GM19467 (cell line): ENCODE data around the gene PPP1R13B.
A peak's percentile ranks its signal among the peaks of the same experiment; 100 is the strongest.
"Not testable (repeated sequence)": the region's sequence is repeated elsewhere in the genome, so short reads cannot be mapped to it uniquely, and the experiment has no call there.

Source experiments
- ATAC-seq: cut with Tn5 transposase; IDR thresholded peaks from one replicate; pipeline ENCODE4 v1.9.1; 2021; ENCODE audit warnings: mild to moderate bottlenecking, moderate library complexity; ENCODE audit not compliant: unreplicated experiment

The PPP1R13B gene

DNA sequence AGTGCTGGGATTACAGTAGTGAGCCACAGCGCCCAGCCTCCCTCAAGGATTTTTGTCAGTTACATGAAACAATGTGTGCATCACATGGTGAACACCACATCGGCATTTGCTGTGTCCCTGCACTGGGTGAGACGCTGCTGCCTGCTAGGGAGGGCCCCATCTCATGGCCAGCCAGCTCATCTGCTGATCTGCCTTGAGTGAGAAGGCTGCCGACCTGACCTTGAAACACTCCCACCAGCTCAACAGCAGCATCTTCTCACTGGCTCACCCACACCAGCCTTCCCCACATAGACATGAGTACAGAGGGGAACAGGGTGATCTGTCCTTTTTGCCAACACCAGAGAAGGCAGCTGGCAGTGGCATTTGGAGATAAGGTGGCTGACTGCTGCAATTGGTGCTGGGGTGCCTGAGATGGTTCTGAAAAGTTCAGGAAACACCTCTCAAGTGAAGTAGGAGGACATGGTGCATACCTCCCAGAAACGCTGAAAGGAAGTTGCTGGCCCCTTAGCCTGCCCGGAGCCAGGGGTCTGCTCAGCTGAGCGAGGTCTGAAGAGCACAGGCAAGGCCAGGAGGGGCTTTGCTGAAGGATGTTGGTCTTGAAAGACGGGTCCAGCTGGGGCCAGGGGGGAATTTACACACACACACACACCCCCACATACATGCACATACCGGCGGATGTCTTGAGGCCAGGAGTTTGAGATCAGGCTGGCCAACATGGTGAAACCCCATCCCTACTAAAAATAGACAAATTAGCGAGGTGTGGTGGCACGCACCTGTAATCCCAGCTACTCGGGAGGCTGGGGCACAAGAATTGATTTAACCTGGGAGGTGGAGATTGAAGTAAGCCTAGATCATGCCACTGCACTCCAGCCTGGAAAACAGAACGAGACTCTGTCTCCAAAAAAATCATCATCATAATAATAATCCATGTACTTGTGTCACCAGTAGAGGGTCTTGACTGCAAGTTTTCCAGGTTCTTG is 14.3 kb upstream of the PPP1R13B start:
- ATAC-seq = no peak

DNA sequence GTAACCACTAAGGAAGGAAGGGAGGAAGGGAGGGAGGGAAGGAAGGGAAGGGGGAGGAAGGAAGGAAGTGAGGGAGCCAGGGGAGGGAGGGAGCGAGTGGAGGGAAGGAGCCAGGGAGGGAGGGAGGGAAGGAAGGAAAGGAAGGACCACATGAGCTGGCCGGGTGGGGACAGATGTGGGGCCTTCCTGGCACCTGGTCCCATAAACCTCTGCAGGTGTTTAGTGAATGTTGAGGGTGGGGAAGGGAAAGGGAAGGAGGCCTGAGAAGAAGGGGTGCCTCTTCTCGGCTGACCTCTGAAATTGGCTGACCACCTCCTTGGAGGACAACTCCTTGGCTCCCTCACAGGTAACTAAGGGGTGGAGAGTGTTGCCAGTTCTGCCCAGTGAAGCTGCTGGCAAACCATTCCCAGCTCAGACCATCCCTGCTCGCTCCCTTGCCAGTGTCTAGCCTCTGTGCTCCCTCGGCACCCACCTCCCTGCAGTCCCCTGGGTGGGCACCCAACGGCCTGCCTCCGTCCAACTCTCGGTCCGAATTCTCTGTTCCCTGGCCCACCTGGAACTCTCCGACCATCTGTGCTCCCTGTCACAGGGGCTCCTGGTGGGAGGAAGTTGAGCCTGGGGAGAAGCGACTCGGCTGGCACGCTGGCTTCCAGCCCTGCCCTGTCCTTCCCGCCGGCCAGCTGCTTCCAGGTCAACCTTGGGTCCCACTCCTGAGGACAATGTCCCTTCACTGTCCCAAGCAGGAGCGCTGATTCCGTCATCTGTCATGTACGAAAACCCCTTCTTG is 12.2 kb upstream of the PPP1R13B start:
- ATAC-seq = no peak

DNA sequence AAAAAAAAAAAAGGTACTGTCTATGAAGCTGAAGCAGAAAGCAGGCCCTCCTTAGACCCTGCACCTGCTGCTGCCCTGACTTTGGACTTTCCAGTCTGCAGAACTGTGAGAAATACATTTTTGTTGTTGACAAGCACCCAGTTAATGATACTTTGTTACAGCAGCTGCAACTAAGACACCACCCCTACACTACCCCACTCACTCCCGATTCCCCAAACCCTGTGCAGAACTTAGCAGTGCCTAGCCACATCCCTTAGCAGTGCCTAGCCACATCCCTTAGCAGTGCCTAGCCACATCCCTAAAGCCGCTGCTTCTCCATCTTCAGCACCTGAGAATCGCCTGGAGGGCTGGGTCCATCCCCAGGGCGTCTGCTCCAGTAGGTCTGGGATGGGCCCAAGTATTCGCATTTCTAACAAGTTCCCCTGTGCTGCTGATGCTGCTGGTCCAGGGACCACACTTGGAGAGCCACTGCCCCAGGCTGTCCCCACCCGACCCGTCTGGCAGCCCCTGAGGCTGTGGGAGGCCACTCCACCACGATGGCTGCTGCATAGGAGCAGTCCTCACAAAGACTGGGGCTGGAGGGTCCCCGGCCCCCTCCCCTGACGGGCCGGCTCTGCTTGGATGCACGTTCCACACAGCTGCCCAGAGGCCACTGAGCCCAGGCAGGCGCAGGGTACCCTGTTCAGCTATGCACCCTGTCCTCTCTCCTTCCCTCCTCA is 10.8 kb upstream of the PPP1R13B start:
- no peak for ATAC-seq

GRCh38 chr14:103857256-103857655 is 9.9 kb upstream of the PPP1R13B start:
- ATAC-seq = no peak

DNA sequence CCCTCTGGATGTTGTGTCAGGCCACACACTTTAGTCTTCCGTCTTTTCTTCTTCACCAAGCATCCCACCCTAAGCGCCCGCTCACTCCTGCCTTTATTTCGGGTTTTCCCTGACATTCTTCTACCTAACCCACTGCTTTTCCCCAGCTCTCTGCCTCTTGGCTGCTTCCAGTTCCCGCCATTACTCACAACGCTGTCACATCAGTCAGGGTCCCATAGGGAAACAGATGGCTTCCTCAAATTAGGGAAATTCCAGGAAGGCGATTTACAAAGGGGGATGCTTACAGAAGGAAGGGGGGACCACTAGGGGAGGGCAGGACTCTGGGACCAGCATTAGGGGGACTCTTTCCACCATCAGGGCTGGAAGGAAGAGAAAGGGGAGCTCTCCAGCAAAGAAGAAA is 9.2 kb upstream of the PPP1R13B start:
- ATAC-seq = no peak

DNA sequence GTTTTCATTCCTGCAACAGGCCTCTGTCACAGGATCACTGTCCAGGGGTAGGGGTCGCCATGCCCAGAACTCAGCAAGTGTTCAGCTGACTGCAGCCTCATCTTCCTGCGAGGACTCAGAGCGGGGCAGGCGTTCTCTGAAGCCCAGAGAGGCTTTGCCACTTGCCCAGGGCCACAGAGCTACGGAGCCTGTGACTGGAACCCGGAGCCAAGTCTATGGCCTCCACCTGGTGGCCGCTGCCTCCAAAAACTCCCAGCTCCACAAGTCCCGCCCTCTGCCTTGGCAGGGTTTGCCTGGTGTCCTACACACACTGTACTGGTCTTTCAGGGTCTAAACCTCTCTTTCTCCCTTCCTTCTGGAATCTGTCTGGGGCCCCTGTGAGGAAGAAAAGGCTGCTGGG is 8.7 kb upstream of the PPP1R13B start:
- no peak for ATAC-seq

GRCh38 chr14:103855734-103856095 is 8.3 kb upstream of the PPP1R13B start:
- no peak for ATAC-seq

- no peak for ATAC-seq
These were observed 7.7 kb upstream of the PPP1R13B start for GRCh38 chr14:103854822-103855733.

DNA sequence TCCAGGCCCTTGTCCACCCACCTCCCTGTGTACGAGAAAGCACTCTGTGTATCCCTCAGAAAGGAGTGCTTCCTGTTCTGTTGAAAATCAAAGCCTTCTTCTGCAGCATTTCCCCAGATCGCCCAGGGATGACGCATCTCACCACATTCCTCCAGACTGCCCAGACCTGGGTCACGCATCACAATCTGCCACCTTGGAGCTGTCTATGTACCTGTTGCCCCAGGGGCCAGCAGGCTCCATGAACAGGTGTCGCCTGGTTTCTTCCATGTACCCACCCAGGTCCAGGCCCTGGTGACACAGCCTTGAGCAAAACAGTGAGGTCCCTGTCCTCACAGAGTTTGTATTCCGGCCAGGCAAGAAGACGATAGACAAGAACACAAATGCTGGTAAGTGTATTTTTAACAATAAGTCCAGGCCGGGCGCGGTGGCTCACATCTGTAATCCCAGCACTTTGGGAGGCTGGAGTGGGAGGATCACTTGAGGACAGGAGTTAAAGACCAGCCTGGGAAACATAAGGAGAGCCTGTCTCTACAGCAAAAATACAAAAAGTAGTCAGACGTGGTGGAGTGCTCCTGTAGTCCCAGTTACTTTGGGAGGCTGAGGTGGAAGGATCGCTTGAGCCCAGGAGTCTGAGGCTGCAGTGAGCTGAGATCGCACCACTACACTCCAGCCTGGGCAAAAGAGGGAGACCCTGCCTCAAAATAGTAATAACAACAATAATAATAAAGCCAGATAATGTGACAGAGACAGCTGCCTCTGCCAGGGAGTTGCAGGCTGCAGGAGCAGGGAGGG is 6.8 kb upstream of the PPP1R13B start:
- no peak for ATAC-seq

DNA sequence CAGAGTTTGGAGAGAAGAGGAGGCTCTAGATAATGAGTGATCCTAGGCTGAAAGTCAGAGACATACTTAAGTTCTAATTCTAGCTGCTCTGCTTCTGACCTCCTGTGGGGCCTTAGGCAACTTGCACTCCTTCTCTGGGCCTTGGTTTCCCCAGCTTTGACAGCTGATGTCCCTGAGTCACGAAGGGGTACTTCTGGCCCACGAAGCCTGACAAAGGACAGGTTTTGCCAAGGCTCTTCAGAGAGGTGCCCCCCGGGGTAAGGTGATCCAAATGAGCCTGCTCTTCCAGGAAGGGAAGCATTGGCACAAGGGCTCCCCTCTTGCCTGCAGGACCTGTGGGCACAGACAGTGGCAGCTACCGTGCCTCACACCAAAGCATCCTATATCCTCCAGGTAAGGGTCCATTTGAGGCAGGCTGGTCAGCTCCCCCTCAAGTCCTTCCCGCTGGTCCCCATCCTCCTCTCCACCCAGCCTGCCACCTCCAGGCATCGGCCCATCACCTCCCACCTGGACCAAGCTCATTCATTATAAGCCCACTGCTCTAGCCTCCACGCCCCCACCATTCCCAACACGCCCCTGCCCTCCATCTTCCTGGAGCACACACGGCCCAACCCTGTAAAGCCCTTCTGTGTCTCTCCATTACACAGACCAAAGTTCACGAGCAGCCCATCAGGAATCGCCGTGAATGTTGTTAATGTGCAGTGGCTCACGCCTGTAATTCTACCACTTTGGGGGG is 1.9 kb upstream of the PPP1R13B start:
- no peak for ATAC-seq

- ATAC-seq = no peak
These were observed 1.1 kb upstream of the PPP1R13B start for GRCh38 chr14:103848175-103849077.

DNA sequence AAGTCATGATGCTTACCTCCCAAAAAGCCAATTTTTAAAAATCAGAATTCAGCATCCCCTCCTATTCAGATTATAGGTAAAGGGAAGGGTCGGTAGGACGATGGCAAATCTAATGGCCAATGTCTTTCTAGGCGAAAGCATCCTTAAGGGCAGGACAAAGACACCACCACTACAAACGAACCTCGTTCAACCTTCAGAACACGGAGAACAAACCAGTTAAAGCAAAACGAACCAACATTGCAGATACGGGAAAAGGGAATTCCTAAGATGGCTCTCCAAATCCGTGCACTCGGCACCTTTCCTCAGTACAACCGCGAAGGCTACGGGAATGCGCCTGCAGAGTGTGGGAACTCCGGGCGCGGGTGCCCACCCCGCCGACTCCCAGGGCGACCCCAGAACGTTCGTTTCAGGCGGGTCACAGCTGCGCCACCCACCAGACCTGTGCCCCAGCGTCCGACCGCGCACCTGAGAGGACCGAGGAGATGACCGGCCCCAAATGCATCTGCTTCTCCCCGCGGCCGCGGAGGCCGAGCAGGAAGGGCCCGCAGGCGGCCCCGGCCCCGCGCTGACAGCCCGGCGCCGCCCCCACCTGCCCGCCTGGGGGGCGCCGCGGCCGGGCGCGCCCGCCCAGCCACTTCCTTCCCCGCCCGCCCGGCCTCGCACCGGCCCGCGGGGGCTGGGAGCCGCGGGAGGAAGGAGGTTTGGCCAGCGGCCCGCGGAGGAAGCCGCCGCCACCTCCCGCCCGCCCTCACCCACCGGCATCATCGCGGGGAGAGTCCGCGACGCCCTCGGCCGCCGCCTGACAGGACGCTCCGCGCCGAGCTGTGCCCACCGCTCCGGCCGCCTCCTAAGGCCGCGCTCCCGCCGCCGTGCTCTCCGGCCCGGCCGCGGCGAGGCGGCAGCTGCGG is 578 bp downstream of the PPP1R13B start:
- peak; percentile 33 for ATAC-seq

DNA sequence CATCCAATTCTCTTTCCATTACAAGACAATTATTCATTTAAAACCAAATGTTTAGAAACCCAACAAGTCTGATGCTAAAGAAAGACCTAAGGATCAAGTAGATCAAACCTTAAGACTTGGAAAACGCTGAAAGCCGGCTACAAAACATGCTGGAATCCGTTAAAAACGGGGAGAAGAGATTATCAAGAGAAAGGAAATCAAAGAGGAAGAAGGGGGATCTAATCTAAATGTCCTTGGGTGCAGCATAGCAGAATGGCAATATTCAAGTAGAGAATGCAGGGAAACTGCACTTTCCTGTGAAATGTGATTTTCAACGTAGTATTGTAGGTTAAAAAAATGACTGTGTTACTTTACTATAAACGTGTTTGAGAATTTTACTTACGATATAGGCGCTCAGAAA is 1.3 kb downstream of the PPP1R13B start:
- no peak for ATAC-seq

DNA sequence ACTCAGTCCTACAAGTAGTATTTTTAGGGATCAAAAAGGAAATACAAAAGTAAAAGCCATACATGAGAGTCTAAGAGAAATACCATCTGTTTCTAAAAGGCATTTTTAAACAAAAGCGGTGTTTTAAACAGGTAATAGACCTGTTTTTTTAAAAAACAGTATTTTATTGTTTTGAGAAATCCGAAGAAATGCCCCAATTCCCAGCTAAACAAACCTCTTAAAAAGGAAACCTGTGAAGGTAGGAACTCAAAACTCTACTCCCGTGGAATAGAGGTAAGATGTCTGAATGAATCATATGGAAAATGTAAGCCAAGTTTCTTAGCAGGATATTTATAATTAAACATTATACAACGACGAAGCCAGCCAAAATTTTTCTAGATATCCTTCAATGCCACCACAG is 2.0 kb downstream of the PPP1R13B start:
- no peak for ATAC-seq

DNA sequence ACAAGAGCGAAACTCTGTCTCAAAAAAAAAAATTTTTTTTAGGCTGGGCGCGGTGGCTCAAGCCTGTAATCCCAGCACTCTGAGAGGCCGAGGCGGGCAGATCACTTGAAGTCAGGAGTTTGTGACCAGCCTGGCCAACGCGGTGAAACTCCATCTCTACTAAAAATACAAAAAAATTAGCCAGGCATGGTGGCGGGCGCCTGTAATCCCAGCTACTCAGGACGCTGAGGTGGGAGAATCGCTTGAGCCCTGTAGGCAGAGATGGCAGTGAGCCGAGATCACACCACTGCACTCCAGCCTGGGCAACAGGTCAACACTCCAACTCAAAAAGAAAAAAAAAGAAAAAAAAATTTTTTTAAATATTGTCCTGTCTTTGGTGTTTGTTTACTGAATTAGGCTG is 6.1 kb downstream of the PPP1R13B start:
- not testable (repeated sequence) for ATAC-seq

GRCh38 chr14:103840014-103840413 is 7.4 kb downstream of the PPP1R13B start:
- no peak for ATAC-seq

DNA sequence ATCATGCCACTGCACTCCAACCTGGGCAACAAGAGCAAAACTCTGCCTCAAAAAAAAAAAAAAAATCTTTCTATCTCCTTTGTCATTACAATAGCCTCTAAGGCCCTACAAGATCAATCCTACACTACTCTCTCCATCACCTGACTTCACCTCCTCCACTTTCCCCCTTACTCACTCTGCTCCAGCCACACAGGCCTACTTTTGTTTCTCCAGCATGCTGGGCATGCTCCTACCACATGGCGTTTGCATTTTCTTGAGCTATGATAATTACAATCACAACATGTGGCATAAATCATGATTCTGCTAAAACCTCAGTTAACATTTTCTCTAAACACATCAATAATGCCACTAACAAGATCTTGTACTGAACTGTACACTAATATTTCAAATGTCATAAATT is 7.8 kb downstream of the PPP1R13B start:
- ATAC-seq = no peak
